Measurements from ENCODE around the gene SLC44A4. TPM values are rescaled to one million over a fixed set of nuclear protein-coding genes. Genes with fewer than 3 reads are reported as not detected.
"Not testable (repeated sequence)": the region's sequence is repeated elsewhere in the genome, so short reads cannot be mapped to it uniquely, and the experiment has no call there.

The SLC44A4 gene
- total RNA-seq, 1 donor from 2014 or later = 17.5 TPM

DNA sequence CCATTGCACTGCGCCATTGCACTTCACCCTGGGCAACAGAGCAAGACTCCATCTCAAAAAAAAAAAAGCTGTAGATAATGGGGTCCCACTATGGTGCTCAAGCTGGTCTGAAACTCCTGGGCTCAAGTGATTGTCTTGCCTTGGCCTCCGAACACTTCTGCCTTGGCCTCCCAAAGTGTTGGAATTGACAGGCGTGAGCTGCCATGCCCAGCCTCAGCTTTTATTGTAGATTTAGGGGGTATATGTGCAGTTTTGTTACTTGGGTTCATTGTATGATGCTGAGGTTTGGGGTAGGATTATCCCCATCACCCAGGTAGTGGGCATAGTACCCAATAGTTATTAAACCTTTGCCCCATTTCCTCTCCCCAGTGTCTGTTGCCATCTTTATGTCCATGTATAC, 39.8 kb downstream of the SLC44A4 start:
- TF ChIP-seq, protein P1, sequence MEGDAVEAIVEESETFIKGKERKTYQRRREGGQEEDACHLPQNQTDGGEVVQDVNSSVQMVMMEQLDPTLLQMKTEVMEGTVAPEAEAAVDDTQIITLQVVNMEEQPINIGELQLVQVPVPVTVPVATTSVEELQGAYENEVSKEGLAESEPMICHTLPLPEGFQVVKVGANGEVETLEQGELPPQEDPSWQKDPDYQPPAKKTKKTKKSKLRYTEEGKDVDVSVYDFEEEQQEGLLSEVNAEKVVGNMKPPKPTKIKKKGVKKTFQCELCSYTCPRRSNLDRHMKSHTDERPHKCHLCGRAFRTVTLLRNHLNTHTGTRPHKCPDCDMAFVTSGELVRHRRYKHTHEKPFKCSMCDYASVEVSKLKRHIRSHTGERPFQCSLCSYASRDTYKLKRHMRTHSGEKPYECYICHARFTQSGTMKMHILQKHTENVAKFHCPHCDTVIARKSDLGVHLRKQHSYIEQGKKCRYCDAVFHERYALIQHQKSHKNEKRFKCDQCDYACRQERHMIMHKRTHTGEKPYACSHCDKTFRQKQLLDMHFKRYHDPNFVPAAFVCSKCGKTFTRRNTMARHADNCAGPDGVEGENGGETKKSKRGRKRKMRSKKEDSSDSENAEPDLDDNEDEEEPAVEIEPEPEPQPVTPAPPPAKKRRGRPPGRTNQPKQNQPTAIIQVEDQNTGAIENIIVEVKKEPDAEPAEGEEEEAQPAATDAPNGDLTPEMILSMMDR (IDR thresholded peaks at IDR 0.05; ENCODE audit: unreplicated experiment) = no peak
- no peak for DNase-seq (ENCODE audit: low spot score, unreplicated experiment)
- Mint-ChIP-seq H3K27ac (peak overlapping the region; percentile 64), H3K27me3 (no peaks in the 10 kb centered on the region), H3K36me3 (ENCODE audit: insufficient read depth) (peaks cover 35% of the 10 kb centered on the region), H3K4me3 (ENCODE audit: low read depth) (no peak overlapping the region), H3K4me1 (ENCODE audit: low read depth) (peaks cover 31% of the 10 kb centered on the region), H3K9me3 (ENCODE audit: low read depth) (no peaks in the 10 kb centered on the region)

DNA sequence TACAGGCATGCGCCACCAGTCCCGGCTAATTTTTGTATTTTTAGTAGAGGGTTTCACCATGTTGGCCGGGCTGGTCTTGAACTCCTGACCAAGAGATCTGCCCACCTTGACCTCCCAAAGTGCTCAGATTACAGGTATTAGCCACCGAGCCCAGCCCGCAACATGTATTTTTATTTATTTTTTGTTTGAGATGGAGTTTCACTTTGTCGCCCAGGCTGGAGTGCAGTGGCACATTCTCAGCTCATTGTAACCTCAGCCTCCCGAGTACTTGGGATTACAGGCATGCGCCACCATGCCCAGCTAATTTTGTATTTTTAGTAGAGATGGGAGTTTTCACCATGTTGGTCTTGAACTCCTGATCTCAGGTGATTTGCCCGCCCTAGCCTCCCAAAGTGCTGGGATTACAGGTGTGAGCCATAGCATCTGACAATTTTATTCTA, 40.7 kb downstream of the SLC44A4 start:
- not testable (repeated sequence) for H3K9me3 Mint-ChIP-seq (ENCODE audit: low read depth); H3K27ac Mint-ChIP-seq; H3K27me3 Mint-ChIP-seq; DNase-seq (ENCODE audit: low spot score, unreplicated experiment)
- Mint-ChIP-seq H3K4me1 (ENCODE audit: low read depth) (peaks cover 31% of the 10 kb centered on the region), H3K4me3 (ENCODE audit: low read depth) (peak overlapping the region; percentile 99), H3K36me3 (ENCODE audit: insufficient read depth) (peaks cover 35% of the 10 kb centered on the region)

DNA sequence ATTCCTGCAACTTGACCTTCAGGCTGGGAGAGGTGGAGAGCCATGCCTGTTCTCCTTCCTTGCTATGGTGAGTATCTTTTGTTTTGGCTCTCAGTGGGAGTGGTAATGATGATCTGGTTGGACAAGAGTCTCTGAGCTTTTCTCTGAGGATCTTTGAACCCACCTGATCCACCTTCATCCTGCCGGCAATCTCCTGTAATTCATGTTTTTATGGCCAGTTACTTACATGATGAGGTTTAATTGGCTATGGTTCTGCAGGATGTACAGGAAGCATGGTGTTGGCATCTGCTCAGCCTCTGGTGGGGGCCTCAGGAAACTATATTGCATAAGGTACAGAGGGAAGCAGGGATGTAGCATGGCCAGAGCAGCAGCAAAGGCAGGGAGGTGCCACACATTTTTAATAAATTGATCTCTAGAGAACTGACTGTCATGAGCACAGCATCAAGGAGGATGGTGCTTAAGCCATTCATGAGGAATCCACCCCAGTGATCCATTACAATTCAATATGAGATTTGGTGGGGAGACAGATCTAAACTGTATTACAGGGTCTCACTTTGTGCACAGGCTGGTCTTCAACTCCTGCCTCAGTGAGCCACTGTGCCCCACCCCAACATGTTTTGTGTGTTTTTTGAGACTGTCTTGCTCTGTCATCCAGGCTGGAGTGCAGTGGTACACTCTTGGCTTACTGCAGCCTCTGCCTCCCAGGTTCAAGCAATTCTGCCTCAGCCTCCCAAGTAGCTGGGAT, 41.3 kb downstream of the SLC44A4 start:
- H3K36me3 Mint-ChIP-seq (ENCODE audit: insufficient read depth) = peaks cover 35% of the 10 kb centered on the region
- TF ChIP-seq, protein P1 (IDR thresholded peaks at IDR 0.05; ENCODE audit: unreplicated experiment) = no peak

DNA sequence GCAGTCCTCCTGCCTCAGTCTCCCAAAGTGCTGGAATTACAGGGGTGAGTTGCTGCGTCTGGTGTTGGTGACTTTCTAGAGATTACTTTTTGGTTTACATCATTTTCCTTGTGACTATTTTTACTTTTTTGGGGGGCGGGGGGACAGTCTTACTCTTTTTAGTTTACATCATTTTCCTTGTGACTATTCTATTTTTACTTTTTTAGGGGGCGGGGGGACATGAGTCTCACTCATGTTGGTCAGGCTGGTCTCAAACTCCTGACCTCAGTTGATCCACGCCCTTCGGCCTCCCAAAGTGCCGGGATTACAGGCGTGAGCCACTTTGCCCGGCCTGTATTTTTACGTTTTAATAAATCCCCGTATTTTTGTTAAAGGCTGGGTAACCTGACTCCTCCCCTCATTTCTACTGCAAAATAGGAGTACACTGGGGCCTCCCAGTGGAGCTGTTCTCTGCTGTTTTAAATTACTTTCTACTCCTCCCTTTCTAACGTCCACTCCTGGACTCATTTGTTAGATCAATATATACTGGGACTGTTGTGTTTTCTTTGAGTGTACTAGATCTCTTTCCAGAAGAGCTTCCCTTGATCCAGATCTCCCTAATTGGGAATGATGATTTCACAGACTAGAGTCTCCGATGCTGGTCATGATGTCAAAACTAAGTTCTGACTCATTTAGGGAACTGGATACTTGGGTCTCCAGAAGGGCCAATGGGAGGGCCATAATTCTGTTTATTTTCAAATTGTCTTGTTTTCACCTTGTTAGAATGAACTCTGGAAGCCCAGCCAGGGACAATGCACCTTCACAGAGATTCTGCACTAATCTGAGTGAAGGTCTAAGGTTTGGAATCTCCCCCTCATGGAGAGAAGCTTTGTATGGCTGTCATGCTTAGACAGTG, 42.1 kb downstream of the SLC44A4 start:
- Mint-ChIP-seq H3K4me1 (ENCODE audit: low read depth) (peaks cover 31% of the 10 kb centered on the region), H3K27ac (peak overlapping the region; percentile 100), H3K36me3 (ENCODE audit: insufficient read depth) (peaks cover 33% of the 10 kb centered on the region), H3K4me3 (ENCODE audit: low read depth) (peak overlapping the region; percentile 99), H3K9me3 (ENCODE audit: low read depth) (no peaks in the 10 kb centered on the region), H3K27me3 (no peaks in the 10 kb centered on the region)
- no peak for DNase-seq (ENCODE audit: low spot score, unreplicated experiment)
- TF ChIP-seq, protein P1 (IDR thresholded peaks at IDR 0.05; ENCODE audit: unreplicated experiment) = no peak

More for the DNA sequence above, 41.3 kb downstream of the SLC44A4 start:
- DNase-seq (ENCODE audit: low spot score, unreplicated experiment) = no peak
- Mint-ChIP-seq H3K4me3 (ENCODE audit: low read depth) (peak overlapping the region; percentile 99), H3K27me3 (no peaks in the 10 kb centered on the region), H3K9me3 (ENCODE audit: low read depth) (no peaks in the 10 kb centered on the region), H3K4me1 (ENCODE audit: low read depth) (peaks cover 31% of the 10 kb centered on the region), H3K27ac (peak overlapping the region; percentile 100)

DNA sequence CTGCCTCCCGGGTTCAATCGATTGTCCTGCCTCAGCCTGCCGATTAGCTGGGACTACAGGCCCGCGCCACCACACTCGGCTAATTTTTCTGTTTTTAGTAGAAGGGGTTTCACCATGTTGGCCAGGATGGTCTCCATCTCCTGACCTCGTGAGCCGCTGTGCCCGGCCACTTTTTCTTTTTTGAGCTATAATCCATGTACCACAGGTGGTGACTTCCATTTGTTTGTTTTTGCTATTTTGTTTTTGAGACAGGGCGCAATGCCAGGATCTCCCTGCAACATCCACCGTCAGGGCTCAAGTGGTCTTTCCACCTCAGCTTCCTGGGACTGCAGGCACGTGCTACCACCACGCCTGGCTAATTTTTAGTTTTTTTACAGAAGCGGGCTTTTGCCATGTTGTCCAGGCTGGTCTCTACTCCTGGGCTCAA, 42.7 kb downstream of the SLC44A4 start:
- peak overlapping the region; percentile 99 for H3K4me3 Mint-ChIP-seq (ENCODE audit: low read depth)
- peaks cover 31% of the 10 kb centered on the region for H3K4me1 Mint-ChIP-seq (ENCODE audit: low read depth)
- peak overlapping the region; percentile 100 for H3K27ac Mint-ChIP-seq
- DNase-seq (ENCODE audit: low spot score, unreplicated experiment) = no peak
- peaks cover 31% of the 10 kb centered on the region for H3K36me3 Mint-ChIP-seq (ENCODE audit: insufficient read depth)
- TF ChIP-seq, protein P1 (IDR thresholded peaks at IDR 0.05; ENCODE audit: unreplicated experiment) = no peak
- H3K27me3 Mint-ChIP-seq = no peaks in the 10 kb centered on the region
- H3K9me3 Mint-ChIP-seq (ENCODE audit: low read depth) = no peaks in the 10 kb centered on the region

Measured in progenitor cell of endocrine pancreas (in vitro differentiated cells).